HepG2 (cell line): ENCODE data around the gene GLIS1. TPM values are rescaled to one million over a fixed set of nuclear protein-coding genes. Genes with fewer than 3 reads are reported as not detected.

Source experiments
- ATAC-seq: fragments of 200-7000 bp; cut with Tn5 transposase; 3 replicates; pipeline ENCODE4 v1.9.1; 2020; ENCODE audit warnings: mild to moderate bottlenecking, moderate library complexity
- BruUV-seq: library from RNA; stranded (reverse); fragments of 400-500 nt; replicated peaks from 2 replicates; lab custom pipeline; 2021; lab: Mats Ljungman, UMichigan
- CTCF ChIA-PET: fragments of 300-600 bp; formaldehyde crosslinking; extraction: SDS; loops from one replicate; lab custom pipeline; 2021; ENCODE audit warnings: low total read pairs, inconsistent platforms, low intra/inter-chr PET ratio; lab: Yijun Ruan, JAX
- POLR2A ChIA-PET: fragments of 350-600 bp; sonication (Branson Sonifier 250); formaldehyde crosslinking; loops from one replicate; lab custom pipeline; 2020; ENCODE audit warnings: antibody characterized with exemption, inconsistent platforms; lab: Yijun Ruan, JAX
- DNase-seq: peaks from one replicate; pipeline ENCODE4 v3.0.0-alpha.2; 2015; ENCODE audit warnings: low spot score
- FAIRE-seq: peaks from 3 replicates; lab custom pipeline; 2011; peaks lifted over from hg19 to GRCh38; lab: Jason Lieb, UNC
- H2AFZ ChIP-seq: one replicate; pipeline ENCODE4 v1.6.1; 2011; ENCODE audit warnings: low read length, inconsistent platforms
- H3K27ac ChIP-seq: fragments of 300-600 bp; 3 replicates; pipeline ENCODE4 v1.8.0; 2011; ENCODE audit warnings: mixed run types, mild to moderate bottlenecking, mixed read lengths, low read length, inconsistent platforms; ENCODE audit not compliant: insufficient read depth; ENCODE audit errors: extremely low read length
- H3K27me3 ChIP-seq, 2 experiments: fragments of 200-600 bp in 1 of 2; 2 replicates in 1 of 2; 3 replicates in 1 of 2; pipeline versions ENCODE4 v1.6.0 to v1.8.0; 2011; ENCODE audit warnings: low read length in 2 of 2, mild to moderate bottlenecking in 2 of 2, moderate library complexity in 2 of 2, inconsistent platforms in 1 of 2; ENCODE audit not compliant: insufficient read depth in 2 of 2, control insufficient read depth in 1 of 2
- H3K36me3 ChIP-seq, 2 experiments: fragments of 200-600 bp in 1 of 2; replicated peaks in 1 of 2; 2 replicates in 1 of 2; 3 replicates in 1 of 2; pipeline versions ENCODE4 v1.5.1 to v1.8.0; 2011; ENCODE audit warnings: low read length in 2 of 2, inconsistent platforms in 1 of 2; ENCODE audit not compliant: insufficient read depth in 2 of 2, control insufficient read depth in 1 of 2
- H3K4me1 ChIP-seq: 2 replicates; pipeline ENCODE4 v1.5.1; 2012; ENCODE audit warnings: low read length, inconsistent platforms; ENCODE audit not compliant: insufficient read depth
- H3K4me2 ChIP-seq: 2 replicates; pipeline ENCODE4 v1.6.0; 2011; ENCODE audit warnings: low read depth, low read length, inconsistent platforms
- H3K4me3 ChIP-seq, 3 experiments: fragments of 200-600 bp in 1 of 3; sonication (generic), shearing (Covaris generic) in 1 of 3; replicated peaks in 1 of 3; 2 replicates each; pipeline ENCODE4 v1.5.1; 2011 to 2016; ENCODE audit warnings: low read length in 3 of 3, inconsistent platforms in 2 of 3, low read depth in 2 of 3, mild to moderate bottlenecking in 2 of 3, control low read depth in 1 of 3, mixed read lengths in 1 of 3; ENCODE audit not compliant: insufficient read depth in 1 of 3
- H3K79me2 ChIP-seq: one replicate; pipeline ENCODE4 v1.6.1; 2011; ENCODE audit warnings: low read length, inconsistent platforms; ENCODE audit not compliant: insufficient read depth
- H3K9ac ChIP-seq: 2 replicates; pipeline ENCODE4 v1.6.0; 2011; ENCODE audit warnings: mild to moderate bottlenecking, low read depth, low read length, inconsistent platforms; ENCODE audit not compliant: insufficient read depth
- H3K9me3 ChIP-seq: 2 replicates; pipeline ENCODE4 v1.5.1; 2012; ENCODE audit warnings: mild to moderate bottlenecking, low read length
- H4K20me1 ChIP-seq: 2 replicates; pipeline ENCODE4 v1.6.0; 2011; ENCODE audit warnings: inconsistent platforms, mild to moderate bottlenecking, low read length, moderate library complexity; ENCODE audit not compliant: insufficient read depth
- MAFF ChIP-seq: IDR thresholded peaks from 2 replicates; pipeline ENCODE4 v1.6.1; 2011; ENCODE audit warnings: low read depth, low read length, improper control_type of control experiment
- PRMT3 ChIP-seq: sonication (generic); formaldehyde crosslinking; IDR thresholded peaks from 2 replicates; pipeline ENCODE4 v1.8.1; 2022; ENCODE audit warnings: low read depth, mild to moderate bottlenecking, moderate library complexity, missing genetic modification reagents, borderline replicate concordance
- SMAD9 ChIP-seq: sonication (generic); formaldehyde crosslinking; IDR thresholded peaks from 2 replicates; pipeline ENCODE4 v1.5.1; 2020; ENCODE audit warnings: mild to moderate bottlenecking, missing genetic modification reagents
- SMARCE1 ChIP-seq: fragments of 450-650 bp; IDR thresholded peaks from 2 replicates; pipeline ENCODE4 v1.6.1; 2017; ENCODE audit warnings: borderline replicate concordance
- ZBTB33 ChIP-seq: sonication (generic); formaldehyde crosslinking; IDR thresholded peaks from 2 replicates; pipeline ENCODE4 v1.4.0; 2020; ENCODE audit warnings: missing genetic modification reagents
- ZNF329 ChIP-seq: sonication (generic); formaldehyde crosslinking; IDR thresholded peaks from 2 replicates; pipeline ENCODE4 v1.9.0; 2021; ENCODE audit warnings: low read depth, mild to moderate bottlenecking, missing genetic modification reagents
- ZNF577 ChIP-seq: sonication (generic); formaldehyde crosslinking; IDR thresholded peaks from 2 replicates; pipeline ENCODE4 v1.4.0; 2020; ENCODE audit warnings: mild to moderate bottlenecking, low read depth, missing genetic modification reagents, borderline replicate concordance
- ZNF761 ChIP-seq: sonication (generic); formaldehyde crosslinking; conservative IDR thresholded peaks from 2 replicates; pipeline ENCODE4 v1.4.0; 2020; ENCODE audit warnings: mild to moderate bottlenecking, missing genetic modification reagents
- WGBS: methylation state at CpG from one replicate; pipeline ENCODE4 v1.1.6; 2017; ENCODE audit warnings: low lambda C conversion rate; 5-methylcytosine and 5-hydroxymethylcytosine counted together
- in situ Hi-C: cut with HindIII; loops from 2 replicates; pipeline ENCODE4 v1.10.0; 2017; ENCODE audit warnings: low pct_unique_long_range_greater_than_20kb; ENCODE audit not compliant: extremely low pct_ligation_motif_present
- intact Hi-C: fragments of 100-400 bp; cut with micrococcal nuclease; formaldehyde crosslinking; loops from one replicate; pipeline ENCODE4 v1.10.0; 2022; ENCODE audit not compliant: unreplicated experiment
- polyA plus RNA-seq, 8 experiments: library from polyadenylated mRNA; depleted of rRNA in 3 of 8; stranded (reverse) in 7 of 8; unstranded in 1 of 8; fragments of >200 nt; fragmentation: Illumina TruSeq in 4 of 8; extraction: Trizol in 4 of 8; gene quantifications; 2 replicates each; pipeline versions ENCODE4 v1.2.1 to v1.2.3, GENCODE V29; 2011 to 2016; ENCODE audit warnings: low read depth in 4 of 8, missing spikeins in 1 of 8, mixed read lengths in 1 of 8; ENCODE audit not compliant: insufficient read depth in 1 of 8
- total RNA-seq, 5 experiments: library from RNA; depleted of rRNA; stranded (reverse); fragments of >200 nt; fragmentation: Illumina TruSeq; extraction: Trizol; gene quantifications; 2 replicates each; pipeline ENCODE4 v1.2.3, GENCODE V29; 2016; ENCODE audit warnings: low read depth in 1 of 5

GLIS1 gene
- total and polyA plus RNA-seq, 2 of the 13 experiments (the other 11 are each of a cell fraction or from before 2014, with no cell fraction given): 0.03 TPM; not detected in 1

DNA sequence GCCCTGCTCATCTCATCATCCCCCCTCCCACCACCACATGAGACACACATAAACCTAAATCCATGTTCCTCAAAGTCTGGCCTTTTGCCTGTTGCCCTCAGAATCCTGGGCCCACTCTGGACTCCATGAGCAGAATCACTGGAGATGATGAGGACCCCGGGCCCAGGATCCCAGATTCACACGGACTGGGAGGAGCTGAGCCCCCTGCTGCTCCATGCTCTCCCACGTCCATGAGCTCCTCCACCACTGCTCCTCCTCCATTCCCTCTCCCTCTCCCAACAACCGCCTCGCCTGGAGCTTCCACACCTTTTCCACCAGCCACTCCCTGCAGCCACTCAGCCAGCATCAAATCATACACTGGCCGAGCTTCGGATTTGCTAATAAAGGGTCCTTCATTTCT, 47.6 kb downstream of the GLIS1 start:
- Histone ChIP-seq H2AFZ (no peak overlapping the region), H4K20me1 (no peaks in the 10 kb centered on the region), H3K4me1 (no peaks in the 10 kb centered on the region), H3K9me3 (no peaks in the 10 kb centered on the region), H3K9ac (no peak overlapping the region), H3K79me2 (no peaks in the 10 kb centered on the region), H3K4me2 (no peak overlapping the region), H3K4me3 (no peak overlapping the region), H3K27ac (no peak overlapping the region), H3K27me3 (peaks cover 16 to 66% of the 10 kb centered on the region in 2 experiments), H3K36me3 (no peaks in the 10 kb centered on the region)
- POLR2A ChIA-PET: no interaction called here
- WGBS: 22% methylated on average over 7 of the region's 7 CpGs
- ATAC-seq (no peak), FAIRE-seq (no peak), DNase-seq (no peak)
- TF ChIP-seq ZNF577 (CRISPR knock-in tag) (no peak), ZNF329 (CRISPR knock-in tag) (no peak), MAFF (no peak), ZBTB33 (CRISPR knock-in tag) (no peak), SMARCE1 (no peak), SMAD9 (no peak)
- in situ Hi-C loops: no loop called here
- CTCF ChIA-PET: no interaction called here
- BruUV-seq: no TSS peak
- intact Hi-C loops: no loop called here

- Histone ChIP-seq H3K27ac (no peak overlapping the region), H3K9ac (no peak overlapping the region), H3K27me3 (peaks cover 21 to 69% of the 10 kb centered on the region in 2 experiments), H3K4me3 (no peak overlapping the region), H2AFZ (no peak overlapping the region), H3K79me2 (no peaks in the 10 kb centered on the region), H3K9me3 (no peaks in the 10 kb centered on the region), H3K36me3 (no peaks in the 10 kb centered on the region), H3K4me1 (peaks cover 6% of the 10 kb centered on the region), H3K4me2 (no peak overlapping the region), H4K20me1 (no peaks in the 10 kb centered on the region; the same call in 1 of the 2 replicates)
- no peak for TF ChIP-seq PRMT3 (CRISPR knock-in tag)
- no peak for TF ChIP-seq ZNF761
- DNase-seq (no peak), ATAC-seq (no peak), FAIRE-seq (no peak)
- in situ Hi-C loops: no loop called here
- ChIA-PET CTCF (no interaction called here), POLR2A (no interaction called here)
- 40% methylated on average over 10 of the region's 11 CpGs for WGBS
- BruUV-seq: no TSS peak
- intact Hi-C loops: no loop called here
These were observed 48.6 kb downstream of the GLIS1 start for GRCh38 chr1:53690411-53690810.
